ENCODE measurements around the gene ANKRD24.
A peak's percentile ranks its signal among the peaks of the same experiment; 100 is the strongest.
"Not testable (repeated sequence)": the region's sequence is repeated elsewhere in the genome, so short reads cannot be mapped to it uniquely, and the experiment has no call there.

The ANKRD24 gene

DNA sequence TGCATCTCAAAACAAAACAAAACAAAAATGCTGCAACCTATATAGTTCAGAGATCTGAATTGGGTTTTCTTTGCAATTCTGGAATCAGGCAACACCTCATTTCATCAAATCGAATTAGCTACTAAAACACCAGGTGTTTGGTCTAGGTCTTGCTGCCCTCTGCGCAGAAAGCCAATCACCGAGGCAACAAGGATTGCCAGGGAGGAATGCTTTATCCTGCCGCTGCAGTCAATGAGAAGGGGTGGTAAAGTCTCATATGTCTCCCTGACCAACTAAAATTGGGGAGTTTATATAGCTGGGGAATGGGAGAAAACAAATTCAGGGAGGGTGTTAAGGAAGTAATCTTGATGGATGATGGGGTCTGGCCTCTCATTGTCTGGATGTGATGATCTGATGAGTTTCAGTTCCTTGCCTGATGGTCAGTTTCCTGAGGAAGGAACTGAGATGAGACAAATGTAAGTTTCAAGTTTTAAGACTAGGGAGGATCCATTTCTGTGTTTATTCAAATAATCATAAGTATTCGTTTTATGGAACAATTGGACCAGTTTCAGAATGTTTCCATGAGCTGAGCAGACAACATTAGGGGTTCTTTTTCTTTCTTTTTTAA is 59.4 kb downstream of the ANKRD24 start:
- peaks cover 8% of the 10 kb centered on the region for H3K4me1 Mint-ChIP-seq (ENCODE audit: low read depth)
- peaks cover 5% of the 10 kb centered on the region for H3K9me3 Mint-ChIP-seq
- H3K36me3 Mint-ChIP-seq (ENCODE audit: low read depth), result peaks cover 2% of the 10 kb centered on the region
- H3K27ac Mint-ChIP-seq, result no peak overlapping the region
- H3K4me3 Mint-ChIP-seq, result no peak overlapping the region
- no peaks in the 10 kb centered on the region for H3K27me3 Mint-ChIP-seq (ENCODE audit: low read depth)

DNA sequence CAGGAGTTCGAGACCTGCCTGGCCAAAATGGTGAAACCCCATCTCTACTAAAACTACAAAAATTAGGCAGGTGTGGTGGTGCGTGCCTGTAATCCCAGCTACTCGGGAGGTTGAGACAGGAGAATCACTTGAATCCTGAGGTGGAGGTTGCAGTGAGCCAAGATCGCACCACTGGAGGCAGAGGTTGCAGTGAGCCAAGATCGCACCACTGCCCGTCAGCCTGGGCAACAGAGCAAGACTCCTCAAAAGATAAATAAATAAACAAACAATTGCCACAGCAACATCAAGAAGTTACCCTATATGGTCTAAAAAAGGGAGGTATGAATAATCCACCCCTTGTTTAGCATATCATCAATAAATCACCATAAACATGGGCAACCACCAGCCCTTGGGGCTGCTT is 63.4 kb downstream of the ANKRD24 start:
- not testable (repeated sequence) for H3K4me3 Mint-ChIP-seq; H3K27me3 Mint-ChIP-seq (ENCODE audit: low read depth); H3K27ac Mint-ChIP-seq; H3K9me3 Mint-ChIP-seq
- H3K36me3 Mint-ChIP-seq (ENCODE audit: low read depth), result peaks cover 23% of the 10 kb centered on the region
- peaks cover 17% of the 10 kb centered on the region for H3K4me1 Mint-ChIP-seq (ENCODE audit: low read depth)

DNA sequence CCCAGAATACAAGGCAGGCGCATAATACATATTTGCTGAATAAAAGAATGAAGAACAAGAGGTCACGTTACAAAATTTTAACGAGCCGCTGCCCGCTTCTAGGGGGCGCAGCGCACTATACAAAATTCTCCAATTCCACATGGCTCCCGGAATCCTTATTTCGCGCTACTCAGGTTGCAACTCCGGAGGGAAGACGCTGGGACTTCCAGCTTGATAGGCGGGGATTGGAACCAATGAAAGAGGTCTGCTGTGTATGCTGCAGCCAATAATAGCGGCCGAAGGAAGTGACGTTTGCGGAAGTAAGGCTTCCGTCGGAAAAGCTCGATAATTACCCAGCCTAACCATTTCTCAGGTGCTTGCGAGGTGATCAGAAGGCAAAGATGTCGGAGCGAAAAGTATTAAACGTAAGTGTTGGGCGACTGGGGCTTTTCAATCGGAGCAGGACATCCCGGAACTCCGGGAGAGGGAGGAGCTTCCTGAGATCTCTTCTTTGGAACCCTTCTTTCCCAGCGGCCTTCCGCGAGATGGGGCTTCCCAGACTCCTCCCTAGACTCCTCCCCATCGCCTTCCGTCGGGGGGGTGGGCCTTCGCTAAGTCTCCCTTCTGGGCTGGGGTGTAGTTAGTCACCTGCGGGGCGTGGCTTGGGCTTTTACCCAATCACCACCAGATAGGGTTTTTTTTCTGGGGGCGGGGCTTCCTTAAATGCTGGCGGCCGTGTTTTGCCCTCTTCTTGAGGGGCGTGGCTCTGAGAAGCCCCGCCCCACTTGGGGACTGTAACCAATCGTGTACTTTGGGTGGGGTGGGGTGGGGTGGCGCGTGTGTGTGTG is 64.5 kb downstream of the ANKRD24 start, which contains the start of gene YJU2:
Gene YJU2, plus strand, starts transcription at position 314 of the 827 bp plus-strand sequence. Its CDS starts 67 bp downstream, at position 381.
- H3K36me3 Mint-ChIP-seq (ENCODE audit: low read depth), result peaks cover 28% of the 10 kb centered on the region
- H3K27ac Mint-ChIP-seq, result peak within 1 kb of the TSS; percentile 99
- H3K27me3 Mint-ChIP-seq (ENCODE audit: low read depth), result no peaks in the 10 kb centered on the region
- peaks cover 15% of the 10 kb centered on the region for H3K4me1 Mint-ChIP-seq (ENCODE audit: low read depth)
- H3K9me3 Mint-ChIP-seq, result peaks cover 2% of the 10 kb centered on the region
- H3K4me3 Mint-ChIP-seq, result peak within 1 kb of the TSS; percentile 92

DNA sequence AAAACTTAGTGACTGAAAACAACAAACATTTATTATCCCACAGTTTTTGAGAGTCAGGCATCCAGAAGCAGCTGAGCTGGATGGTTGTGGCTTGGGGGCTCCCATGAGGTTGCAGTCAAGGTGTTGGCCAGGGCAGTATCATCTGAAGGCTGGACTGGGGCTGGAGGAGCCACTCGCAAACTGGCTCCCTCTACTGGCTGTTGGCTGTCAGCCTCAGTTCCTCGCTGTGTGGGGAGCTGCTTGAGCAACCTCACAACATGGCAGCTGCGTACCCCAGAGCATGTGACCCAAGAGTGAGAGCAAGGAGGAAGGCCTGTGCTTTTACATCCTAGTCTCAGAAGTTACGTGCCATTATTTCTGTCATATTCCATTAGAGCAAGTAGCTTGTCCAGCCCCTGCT is 74.1 kb downstream of the ANKRD24 start:
- Mint-ChIP-seq H3K27me3 (ENCODE audit: low read depth) (no peaks in the 10 kb centered on the region), H3K4me3 (no peak overlapping the region), H3K9me3 (peaks cover 16% of the 10 kb centered on the region), H3K27ac (no peak overlapping the region), H3K4me1 (ENCODE audit: low read depth) (no peaks in the 10 kb centered on the region), H3K36me3 (ENCODE audit: low read depth) (peaks cover 55% of the 10 kb centered on the region)

DNA sequence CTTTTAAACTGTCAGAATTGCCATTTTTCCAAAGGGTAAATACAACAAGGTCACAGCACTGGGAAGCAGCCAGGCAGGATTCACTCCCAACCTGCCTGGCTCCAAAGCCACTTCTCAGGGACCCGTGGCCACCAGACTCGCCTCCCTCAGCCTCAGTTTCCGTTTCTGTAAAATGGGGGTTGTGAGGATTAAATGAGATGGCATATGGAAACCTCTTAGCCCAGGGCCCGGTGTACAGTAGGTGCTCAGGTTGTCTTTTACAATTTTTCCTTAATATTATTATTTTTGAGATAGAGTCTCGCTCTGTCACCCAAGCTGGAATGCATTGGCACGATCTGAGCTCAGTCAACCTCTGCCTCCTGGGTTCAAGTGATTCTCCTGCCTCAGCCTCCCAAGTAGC is 74.5 kb downstream of the ANKRD24 start:
- Mint-ChIP-seq H3K27ac (no peak overlapping the region), H3K36me3 (ENCODE audit: low read depth) (peaks cover 53% of the 10 kb centered on the region), H3K4me1 (ENCODE audit: low read depth) (no peaks in the 10 kb centered on the region), H3K4me3 (no peak overlapping the region), H3K27me3 (ENCODE audit: low read depth) (no peaks in the 10 kb centered on the region), H3K9me3 (peaks cover 16% of the 10 kb centered on the region)

DNA sequence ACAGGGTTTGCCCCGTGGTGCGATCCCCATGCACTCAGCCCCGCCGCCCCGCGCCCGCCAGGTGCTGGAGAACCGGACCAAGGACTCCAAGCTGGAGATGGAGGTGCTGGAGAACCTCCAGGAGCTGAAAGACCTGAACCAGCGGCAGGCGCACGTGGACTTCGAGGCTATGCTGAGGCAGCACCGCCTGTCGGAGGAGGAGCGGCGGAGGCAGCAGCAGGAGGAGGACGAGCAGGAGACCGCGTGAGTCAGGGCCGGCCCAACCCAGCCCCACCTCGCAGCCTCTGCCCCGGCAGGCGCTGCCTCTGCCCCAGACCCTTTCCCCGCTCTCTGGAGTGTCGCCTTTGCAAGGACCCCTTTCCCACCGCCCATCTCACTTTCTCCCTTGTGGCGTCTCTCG is 75.7 kb downstream of the ANKRD24 start:
- Mint-ChIP-seq H3K27ac (no peak overlapping the region), H3K27me3 (ENCODE audit: low read depth) (no peaks in the 10 kb centered on the region), H3K4me3 (no peak overlapping the region), H3K36me3 (ENCODE audit: low read depth) (peaks cover 45% of the 10 kb centered on the region), H3K4me1 (ENCODE audit: low read depth) (no peaks in the 10 kb centered on the region), H3K9me3 (peaks cover 16% of the 10 kb centered on the region)

DNA sequence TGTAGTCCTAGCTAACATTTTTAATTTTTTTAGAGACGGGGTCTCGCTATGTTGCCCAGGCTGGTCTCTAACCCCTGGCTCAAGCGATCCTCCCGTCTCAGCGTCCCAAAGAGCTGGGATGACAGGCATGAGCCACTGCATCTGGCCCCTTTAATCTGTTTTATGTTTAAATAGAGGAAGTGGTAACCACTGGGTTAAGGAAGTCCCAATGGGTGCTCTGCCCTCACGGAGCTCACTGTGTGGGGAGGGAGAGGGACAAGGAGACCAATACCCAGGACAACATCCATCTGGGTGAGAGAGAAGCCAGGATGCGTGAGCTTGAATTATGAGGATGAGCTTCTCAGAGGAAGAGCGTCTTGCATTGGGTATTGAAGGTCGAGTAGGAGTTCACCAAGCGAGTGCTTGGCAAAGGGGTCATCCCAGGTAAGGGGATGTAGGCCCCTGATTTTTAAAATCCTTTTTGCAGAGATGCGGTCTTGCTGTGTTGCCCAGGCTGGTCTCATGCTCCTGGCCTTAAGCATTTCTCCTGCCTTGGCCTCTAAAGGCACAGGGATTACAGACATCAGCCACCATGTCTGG is 78.2 kb downstream of the ANKRD24 start:
- no peaks in the 10 kb centered on the region for H3K27me3 Mint-ChIP-seq (ENCODE audit: low read depth)
- H3K36me3 Mint-ChIP-seq (ENCODE audit: low read depth), result peaks cover 38% of the 10 kb centered on the region
- H3K4me1 Mint-ChIP-seq (ENCODE audit: low read depth), result peaks cover 8% of the 10 kb centered on the region
- H3K4me3 Mint-ChIP-seq, result no peak overlapping the region
- H3K27ac Mint-ChIP-seq, result peak overlapping the region; percentile 73
- H3K9me3 Mint-ChIP-seq, result peaks cover 7% of the 10 kb centered on the region

DNA sequence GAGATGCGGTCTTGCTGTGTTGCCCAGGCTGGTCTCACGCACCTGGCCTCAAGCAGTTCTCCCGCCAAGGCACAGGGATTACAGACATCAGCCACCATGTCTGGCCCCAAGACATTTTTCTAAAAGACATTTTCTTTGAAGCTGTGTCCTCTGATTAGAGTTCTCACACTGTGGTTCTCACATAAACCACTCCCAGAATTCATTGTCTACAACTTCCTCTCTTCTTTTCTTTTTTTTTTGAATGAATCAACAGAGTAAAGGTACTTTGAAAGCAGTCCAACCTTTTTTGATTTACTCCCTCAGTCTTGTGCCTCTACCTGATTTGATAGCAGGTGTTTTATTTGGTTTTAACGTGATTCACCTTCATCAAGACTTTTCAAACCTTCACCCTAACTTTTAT is 82.3 kb downstream of the ANKRD24 start:
- Mint-ChIP-seq H3K4me3 (peak overlapping the region; percentile 44), H3K4me1 (ENCODE audit: low read depth) (peaks cover 16% of the 10 kb centered on the region), H3K9me3 (no peaks in the 10 kb centered on the region), H3K27me3 (ENCODE audit: low read depth) (no peaks in the 10 kb centered on the region), H3K36me3 (ENCODE audit: low read depth) (peaks cover 37% of the 10 kb centered on the region), H3K27ac (peak overlapping the region; percentile 68)

DNA sequence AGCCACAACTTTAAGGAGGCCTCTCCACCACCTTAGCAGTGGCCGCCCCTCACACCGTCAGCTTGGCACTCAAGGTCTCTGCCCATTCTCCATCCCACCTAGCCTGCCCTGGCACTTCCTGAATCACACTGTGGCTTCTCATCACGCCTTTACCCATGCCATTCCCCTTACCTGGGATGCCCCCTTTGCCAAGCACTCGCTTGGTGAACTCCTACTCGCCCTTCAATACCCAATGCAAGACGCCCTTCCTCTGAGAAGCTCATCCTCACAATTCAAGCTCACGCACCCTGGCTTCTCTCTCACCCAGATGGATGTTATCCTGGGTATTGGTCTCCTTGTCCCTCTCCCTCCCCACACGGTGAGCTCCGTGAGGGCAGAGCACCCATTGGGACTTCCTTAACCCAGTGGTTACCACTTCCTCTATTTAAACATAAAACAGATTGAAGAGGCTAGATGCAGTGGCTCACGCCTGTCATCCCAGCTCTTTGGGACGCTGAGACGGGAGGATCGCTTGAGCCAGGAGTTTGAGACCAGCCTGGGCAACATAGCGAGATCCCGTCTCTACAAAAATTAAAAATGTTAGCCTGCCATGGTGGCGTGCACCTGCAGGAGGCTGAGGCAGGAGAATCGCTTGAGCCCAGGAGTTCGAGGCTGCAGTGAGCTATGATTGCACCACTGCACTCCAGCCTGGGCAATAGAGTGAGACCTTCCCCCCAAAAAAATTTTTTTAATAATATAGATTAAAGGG is 83.9 kb downstream of the ANKRD24 start:
- Mint-ChIP-seq H3K27ac (peak overlapping the region; percentile 15), H3K9me3 (no peaks in the 10 kb centered on the region), H3K36me3 (ENCODE audit: low read depth) (peaks cover 31% of the 10 kb centered on the region), H3K4me1 (ENCODE audit: low read depth) (peaks cover 16% of the 10 kb centered on the region), H3K27me3 (ENCODE audit: low read depth) (no peaks in the 10 kb centered on the region), H3K4me3 (no peak overlapping the region)

DNA sequence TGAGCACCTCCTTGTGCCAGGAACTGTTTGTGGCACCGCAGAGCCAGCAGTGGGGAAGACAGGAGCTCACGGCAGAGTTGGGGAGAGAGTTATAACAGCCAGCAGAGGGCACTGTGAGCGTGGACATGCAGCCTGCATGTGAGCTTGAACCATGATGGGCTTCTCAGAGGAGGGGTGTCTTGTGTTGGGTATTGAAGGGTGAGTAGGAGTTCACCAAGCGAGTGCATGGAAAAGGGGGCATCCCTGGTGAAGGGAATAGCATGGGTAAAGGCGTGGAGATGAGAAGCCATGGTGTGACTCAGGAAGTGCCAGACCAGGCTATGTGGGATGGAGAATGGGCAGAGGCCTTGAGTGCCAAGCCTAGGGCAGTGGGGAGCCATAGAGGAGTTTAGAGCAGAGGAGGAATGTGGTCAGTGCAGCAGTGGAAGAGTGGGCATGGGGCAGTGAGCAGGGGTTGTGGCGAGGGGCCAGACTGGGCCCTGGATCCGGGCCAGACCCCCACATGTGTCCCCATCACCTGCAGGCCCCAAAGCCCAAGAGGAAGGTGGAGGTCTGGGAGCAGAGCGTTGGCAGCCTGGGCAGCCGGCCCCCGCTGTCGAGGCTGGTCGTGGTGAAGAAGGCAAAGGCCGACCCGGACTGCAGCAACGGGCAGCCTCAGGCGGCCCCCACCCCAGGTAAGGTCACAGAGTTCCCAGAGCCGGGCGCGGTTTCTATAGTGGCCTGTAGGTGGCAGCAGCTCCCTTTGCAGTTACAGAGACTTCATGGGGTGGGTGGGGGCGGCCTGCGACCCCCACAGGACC is 84.8 kb downstream of the ANKRD24 start:
- no peak overlapping the region for H3K27ac Mint-ChIP-seq
- no peaks in the 10 kb centered on the region for H3K27me3 Mint-ChIP-seq (ENCODE audit: low read depth)
- H3K36me3 Mint-ChIP-seq (ENCODE audit: low read depth), result peaks cover 33% of the 10 kb centered on the region
- H3K4me1 Mint-ChIP-seq (ENCODE audit: low read depth), result peaks cover 16% of the 10 kb centered on the region
- no peak overlapping the region for H3K4me3 Mint-ChIP-seq
- no peaks in the 10 kb centered on the region for H3K9me3 Mint-ChIP-seq

DNA sequence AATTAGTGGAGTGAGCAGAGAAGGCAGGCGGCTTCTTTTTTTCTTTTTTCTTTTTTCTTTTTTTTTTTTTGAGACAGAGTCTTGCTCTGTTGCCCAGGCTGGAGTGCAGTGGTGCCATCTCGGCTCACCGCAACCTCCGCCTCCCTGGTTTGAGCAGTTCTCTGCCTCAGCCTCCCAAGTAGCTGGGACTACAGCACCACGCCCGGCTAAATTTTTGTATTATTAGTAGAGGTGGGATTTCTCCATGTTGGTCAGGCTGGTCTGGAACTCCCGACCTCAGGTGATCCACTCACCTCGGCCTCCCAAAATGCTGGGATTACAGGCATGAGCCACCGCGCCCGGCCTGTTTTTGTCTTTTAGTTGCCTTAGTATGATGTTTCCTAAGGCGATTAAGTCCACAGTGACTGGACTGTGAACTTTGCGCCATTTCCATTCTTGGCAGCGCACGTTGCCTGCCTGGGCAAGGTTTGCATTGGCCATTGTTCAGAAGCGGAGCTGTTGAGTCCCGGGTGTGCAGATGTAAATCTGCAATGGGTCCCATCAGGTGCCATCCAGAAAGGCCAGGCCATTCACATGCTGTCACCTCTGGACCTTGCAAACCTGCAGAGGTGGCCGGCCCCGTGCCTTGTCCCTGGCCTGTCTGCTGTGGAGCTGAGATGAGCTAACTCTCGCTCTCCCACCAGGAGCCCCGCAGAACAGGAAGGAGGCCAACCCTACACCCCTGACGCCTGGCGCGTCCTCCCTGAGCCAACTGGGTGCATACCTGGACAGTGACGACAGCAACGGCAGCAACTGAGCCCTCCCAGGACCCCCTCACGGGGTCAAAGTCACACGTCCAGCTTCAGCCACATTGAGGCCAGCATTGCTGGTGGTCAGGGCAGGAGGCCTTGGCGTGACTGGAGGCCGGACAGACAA is 85.7 kb downstream of the ANKRD24 start:
- Mint-ChIP-seq H3K9me3 (no peaks in the 10 kb centered on the region), H3K4me1 (ENCODE audit: low read depth) (peaks cover 16% of the 10 kb centered on the region), H3K27me3 (ENCODE audit: low read depth) (no peaks in the 10 kb centered on the region), H3K4me3 (no peak overlapping the region), H3K36me3 (ENCODE audit: low read depth) (peaks cover 33% of the 10 kb centered on the region), H3K27ac (no peak overlapping the region)

DNA sequence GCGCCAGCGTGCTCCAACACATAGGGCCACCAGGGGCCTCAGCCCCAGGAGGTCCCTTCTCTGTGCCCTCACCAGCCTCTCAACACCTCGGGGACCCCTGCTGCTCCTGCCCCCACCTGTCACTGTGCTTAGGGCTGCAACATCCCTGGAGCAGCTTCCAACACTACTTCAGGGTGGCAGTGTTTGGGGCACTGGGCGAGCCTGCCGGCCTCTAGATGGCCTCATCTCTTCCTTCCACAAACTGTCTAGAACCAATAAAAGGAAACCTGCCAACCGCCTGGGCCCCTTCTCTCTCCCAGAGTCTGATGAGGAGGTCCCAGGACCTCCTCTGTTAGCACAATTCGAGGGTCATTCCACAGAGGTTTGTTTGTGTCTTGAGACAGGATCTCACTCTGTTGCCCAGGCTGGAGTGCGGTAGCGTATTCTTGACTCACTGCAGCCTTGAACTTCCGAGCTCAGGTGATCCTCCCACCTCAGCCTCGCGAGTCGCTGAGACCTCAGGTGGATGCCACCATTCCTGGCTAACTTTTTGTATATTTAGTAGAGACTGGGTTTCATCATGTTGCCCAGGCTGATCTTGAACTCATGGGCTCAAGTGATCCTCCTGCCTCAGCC is 86.4 kb downstream of the ANKRD24 start:
- Mint-ChIP-seq H3K36me3 (ENCODE audit: low read depth) (peaks cover 32% of the 10 kb centered on the region), H3K9me3 (no peaks in the 10 kb centered on the region), H3K27me3 (ENCODE audit: low read depth) (no peaks in the 10 kb centered on the region), H3K27ac (no peak overlapping the region), H3K4me1 (ENCODE audit: low read depth) (peaks cover 16% of the 10 kb centered on the region), H3K4me3 (no peak overlapping the region)

DNA sequence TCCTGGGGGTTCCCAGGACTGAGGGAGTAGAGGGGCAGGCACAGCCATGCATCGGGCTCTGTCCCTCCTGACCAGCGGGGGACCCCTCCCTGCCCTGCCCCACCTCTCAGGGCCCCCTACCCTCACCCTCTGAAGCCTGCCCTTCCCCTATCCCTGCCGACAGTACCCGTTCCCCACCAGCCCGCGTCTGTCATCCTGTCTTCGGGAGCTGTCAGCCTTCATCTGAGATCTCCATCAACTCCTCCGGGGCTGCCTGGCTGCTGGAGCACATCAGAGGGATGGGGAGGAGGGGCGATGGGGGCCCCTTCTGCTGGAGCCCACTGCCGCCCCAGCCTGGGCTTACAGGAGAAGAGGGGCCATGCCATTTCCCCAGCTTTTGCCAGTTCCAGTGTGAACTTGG is 90.4 kb downstream of the ANKRD24 start:
- Mint-ChIP-seq H3K27me3 (ENCODE audit: low read depth) (peaks cover 7% of the 10 kb centered on the region), H3K27ac (no peak overlapping the region), H3K4me1 (ENCODE audit: low read depth) (no peaks in the 10 kb centered on the region), H3K36me3 (ENCODE audit: low read depth) (peaks cover 12% of the 10 kb centered on the region), H3K4me3 (no peak overlapping the region), H3K9me3 (no peaks in the 10 kb centered on the region)

All from T-helper 1 cell treated with Interleukin-12 subunit alpha and Interleukin-12 subunit beta and Interleukin-4 antibody, amounts not matched to agents 30 μg/mL and 1 μg/mL, for 36 hours (primary cell).